ENCODE measurements around the gene ALDH9A1.

DNA sequence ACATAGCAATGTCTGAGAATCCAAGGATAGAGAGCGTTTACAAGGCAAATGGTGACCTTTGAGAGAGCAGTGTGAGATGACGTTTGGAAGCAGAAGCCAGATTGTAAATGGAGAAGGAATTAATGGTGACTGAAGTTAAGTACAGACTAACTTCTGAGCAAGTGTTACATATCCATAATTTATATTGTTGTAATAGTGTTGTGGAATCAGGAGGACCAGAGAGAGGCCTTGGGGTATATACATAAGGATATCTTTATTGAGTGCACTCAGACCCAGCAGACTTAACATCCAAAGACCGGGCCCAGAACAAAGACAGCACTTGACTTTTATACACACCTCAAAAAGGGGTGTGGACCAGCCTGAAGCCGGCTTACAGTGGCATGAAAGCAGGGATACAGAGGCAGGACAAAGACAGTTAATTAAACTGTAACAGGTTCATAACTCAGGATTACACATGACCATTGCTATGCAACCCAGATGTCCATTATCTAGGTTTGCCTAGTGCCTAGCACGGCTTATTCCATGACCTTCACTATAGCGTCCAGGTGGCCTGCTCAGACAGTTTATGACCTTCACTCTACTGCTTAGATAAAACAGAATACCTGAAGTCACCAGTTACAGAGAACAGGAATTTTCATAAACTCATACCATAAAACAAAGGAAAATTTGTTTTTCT, 70.1 kb downstream of the ALDH9A1 start:
- TF ChIP-seq, protein P1, sequence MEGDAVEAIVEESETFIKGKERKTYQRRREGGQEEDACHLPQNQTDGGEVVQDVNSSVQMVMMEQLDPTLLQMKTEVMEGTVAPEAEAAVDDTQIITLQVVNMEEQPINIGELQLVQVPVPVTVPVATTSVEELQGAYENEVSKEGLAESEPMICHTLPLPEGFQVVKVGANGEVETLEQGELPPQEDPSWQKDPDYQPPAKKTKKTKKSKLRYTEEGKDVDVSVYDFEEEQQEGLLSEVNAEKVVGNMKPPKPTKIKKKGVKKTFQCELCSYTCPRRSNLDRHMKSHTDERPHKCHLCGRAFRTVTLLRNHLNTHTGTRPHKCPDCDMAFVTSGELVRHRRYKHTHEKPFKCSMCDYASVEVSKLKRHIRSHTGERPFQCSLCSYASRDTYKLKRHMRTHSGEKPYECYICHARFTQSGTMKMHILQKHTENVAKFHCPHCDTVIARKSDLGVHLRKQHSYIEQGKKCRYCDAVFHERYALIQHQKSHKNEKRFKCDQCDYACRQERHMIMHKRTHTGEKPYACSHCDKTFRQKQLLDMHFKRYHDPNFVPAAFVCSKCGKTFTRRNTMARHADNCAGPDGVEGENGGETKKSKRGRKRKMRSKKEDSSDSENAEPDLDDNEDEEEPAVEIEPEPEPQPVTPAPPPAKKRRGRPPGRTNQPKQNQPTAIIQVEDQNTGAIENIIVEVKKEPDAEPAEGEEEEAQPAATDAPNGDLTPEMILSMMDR (IDR thresholded peaks at IDR 0.05): no peak
- TF ChIP-seq POLR2AphosphoS5 (IDR thresholded peaks at IDR 0.05): no peak

Measured in gastroesophageal sphincter (tissue), 3 donors.